Brain microvascular endothelial cell (primary cell): Measurements from ENCODE around the gene ZC3H6.
"Not testable (repeated sequence)": the region's sequence is repeated elsewhere in the genome, so short reads cannot be mapped to it uniquely, and the experiment has no call there.

Source experiments
- DNase-seq: peaks from one replicate; pipeline ENCODE4 v3.0.0-alpha.2; 2020
- H3K27ac ChIP-seq: fragments of 250-450 bp; sonication (Bioruptor Pico); 2 replicates; pipeline ENCODE4 v1.5.1; 2020; ENCODE audit warnings: mild to moderate bottlenecking, moderate library complexity
- H3K27me3 ChIP-seq: fragments of 250-450 bp; sonication (Bioruptor Pico); replicated peaks from 2 replicates; pipeline ENCODE4 v1.5.1; 2020; ENCODE audit warnings: mild to moderate bottlenecking
- H3K36me3 ChIP-seq: fragments of 250-450 bp; sonication (Bioruptor Pico); replicated peaks from 2 replicates; pipeline ENCODE4 v1.5.1; 2020; ENCODE audit warnings: mild to moderate bottlenecking
- H3K4me3 ChIP-seq: 2 replicates; pipeline ENCODE4 v1.5.1; 2011; ENCODE audit warnings: low read depth, mild to moderate bottlenecking, control low read depth, low read length, moderate library complexity
- CTCF ChIP-seq: IDR thresholded peaks from 2 replicates; pipeline ENCODE4 v1.5.1; 2011; ENCODE audit warnings: low read depth, mild to moderate bottlenecking, moderate library complexity, low read length, control low read depth, inconsistent platforms; ENCODE audit errors: missing control alignments
- in situ Hi-C: cut with HindIII; loops from 2 replicates; pipeline ENCODE4 v1.10.0; 2017; ENCODE audit warnings: low sequenced_read_pairs, low pct_ligation_motif_present

ZC3H6 gene

GRCh38 chr2:112345030-112346027, 69.9 kb downstream of the ZC3H6 start:
- Histone ChIP-seq H3K4me3 (no peak overlapping the region), H3K27ac (no peak overlapping the region), H3K36me3 (no peaks in the 10 kb centered on the region), H3K27me3 (no peaks in the 10 kb centered on the region)
- DNase-seq: no peak
- in situ Hi-C loops: no loop called here
- no peak for TF ChIP-seq CTCF

DNA sequence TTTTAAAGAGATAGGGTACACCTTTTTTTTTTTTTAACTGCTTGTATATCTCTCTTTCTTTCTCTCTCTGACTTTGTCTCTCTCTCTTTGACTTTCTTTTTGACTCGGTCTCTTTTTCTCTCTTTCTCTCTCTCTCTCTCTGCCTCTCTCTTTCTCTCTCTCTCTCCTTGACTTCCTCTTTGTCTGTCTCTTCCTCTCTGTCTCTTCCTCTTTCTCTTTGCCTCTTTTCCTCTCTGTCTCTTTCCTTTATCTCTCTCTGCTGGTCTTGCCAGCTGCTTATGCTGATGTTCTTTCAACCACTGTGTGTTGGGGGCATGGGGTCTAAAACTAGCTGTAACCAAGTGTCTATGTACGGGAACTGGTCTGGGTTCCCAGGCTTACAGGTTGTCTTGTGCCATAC, 76.9 kb downstream of the ZC3H6 start:
- H3K4me3 ChIP-seq, in situ Hi-C loops, DNase-seq, H3K27me3 ChIP-seq, H3K36me3 ChIP-seq, H3K27ac ChIP-seq: not testable (repeated sequence)

DNA sequence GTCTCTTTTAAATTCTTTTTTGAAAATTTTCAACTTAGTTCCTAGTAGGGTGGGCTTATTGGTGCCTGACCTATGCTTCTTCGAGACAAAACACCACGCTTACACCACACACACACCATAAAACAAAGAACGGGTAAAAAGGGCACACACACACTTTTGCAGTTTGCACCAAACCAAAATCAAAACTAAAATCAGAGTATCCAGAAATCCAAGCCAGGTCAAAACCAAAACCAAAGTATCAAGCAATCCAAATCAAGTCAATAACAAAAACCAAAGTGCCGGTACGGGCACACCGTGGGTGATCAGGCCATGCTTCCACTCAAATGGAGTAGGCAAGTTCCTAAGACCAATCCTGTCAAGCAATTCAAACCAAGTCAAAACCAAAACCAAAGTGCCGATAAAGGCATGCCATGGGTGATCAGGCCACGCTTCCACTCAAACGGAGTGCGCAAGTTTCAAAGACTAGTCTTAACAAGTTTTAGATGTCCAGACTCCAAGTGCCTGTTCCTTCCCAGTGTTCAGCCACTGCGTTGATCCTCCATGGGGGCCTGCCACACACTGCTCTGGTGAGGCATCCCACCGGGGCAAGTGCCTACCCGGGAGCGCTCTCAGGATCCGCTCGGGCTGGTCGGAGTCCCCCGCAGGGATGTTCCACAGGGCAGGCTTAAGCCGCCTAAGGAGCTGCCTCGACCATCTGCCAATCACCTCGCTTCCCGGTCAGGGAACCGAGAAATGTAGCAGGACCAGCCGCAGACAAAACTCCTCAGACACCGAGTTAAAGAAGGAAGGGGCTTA, 77.6 kb downstream of the ZC3H6 start:
- H3K27ac ChIP-seq, DNase-seq, in situ Hi-C loops, H3K4me3 ChIP-seq, H3K36me3 ChIP-seq, H3K27me3 ChIP-seq: not testable (repeated sequence)

GRCh38 chr2:112354335-112354734, 78.9 kb downstream of the ZC3H6 start:
- DNase-seq, H3K36me3 ChIP-seq, H3K27ac ChIP-seq, H3K4me3 ChIP-seq, in situ Hi-C loops, H3K27me3 ChIP-seq: not testable (repeated sequence)

DNA sequence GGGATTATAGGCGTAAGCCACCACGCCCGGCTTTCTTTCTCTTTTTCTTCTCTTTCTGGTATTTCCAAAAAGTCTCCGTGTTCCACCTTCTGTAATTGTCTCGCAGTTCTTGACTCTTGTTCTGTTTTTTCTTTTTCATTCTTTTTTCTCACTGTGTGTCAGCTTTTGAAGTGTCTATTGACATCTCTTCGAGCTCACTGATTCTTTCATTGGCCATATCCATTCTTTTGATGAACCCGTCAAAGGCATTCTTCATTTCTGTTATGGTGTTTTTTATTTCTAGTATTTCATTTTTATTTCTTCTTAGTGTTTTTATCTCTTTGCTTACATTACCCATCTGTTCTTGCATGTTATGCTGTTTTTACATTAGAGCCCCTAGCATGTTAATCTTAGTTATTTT, 84.7 kb downstream of the ZC3H6 start:
- H3K27ac ChIP-seq, H3K27me3 ChIP-seq, H3K36me3 ChIP-seq, H3K4me3 ChIP-seq, in situ Hi-C loops, DNase-seq: not testable (repeated sequence)
